ENCODE measurements around the gene MACO1. TPM values are rescaled to one million over a fixed set of nuclear protein-coding genes. Genes with fewer than 3 reads are reported as not detected.

MACO1 gene
- 21.9 and 28.4 TPM in 2 replicates for total RNA-seq

DNA sequence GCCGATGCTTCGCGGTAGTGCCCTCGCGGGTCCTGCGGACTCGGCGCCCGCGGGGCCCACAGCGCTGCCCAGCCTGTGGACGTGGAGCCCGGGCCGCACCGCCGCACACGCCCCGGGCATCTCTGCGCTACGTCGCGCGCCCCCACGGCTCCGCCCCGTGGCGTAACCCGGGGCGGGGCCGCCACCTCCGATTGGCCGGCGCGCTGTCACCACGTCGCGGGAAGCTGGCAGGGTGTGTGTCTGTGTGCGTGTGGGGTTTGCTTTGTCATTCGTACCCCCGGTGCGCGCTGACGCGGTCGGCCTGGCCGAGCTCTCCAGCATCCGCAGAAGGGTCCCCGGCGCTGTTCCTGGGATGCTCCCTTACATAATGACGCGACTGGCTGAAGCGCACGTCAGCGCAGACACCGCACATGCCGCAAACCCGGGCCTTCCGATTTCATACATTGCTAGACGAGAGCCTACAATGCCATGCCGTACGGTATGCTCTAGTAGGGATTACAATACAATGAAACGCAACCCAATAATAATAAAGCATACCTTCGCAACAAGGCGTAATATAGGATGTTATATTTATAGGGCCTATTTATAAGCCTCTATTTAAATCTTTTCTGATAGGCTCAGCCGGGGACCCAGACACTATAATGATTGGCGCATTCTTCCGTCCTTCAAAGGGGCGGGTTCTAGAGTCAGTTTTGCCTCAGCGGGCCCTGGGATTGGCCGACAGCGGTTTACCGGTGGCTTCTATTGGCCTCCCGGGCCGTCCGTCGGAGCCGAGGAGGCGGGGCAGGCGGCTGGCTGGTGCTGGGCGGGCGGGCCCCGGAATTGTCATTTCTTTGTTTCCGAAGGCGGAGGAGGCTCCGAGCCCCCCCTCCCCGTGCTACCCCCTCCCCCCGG is at the start of gene MACO1:
MACO1 (plus strand) TSS at position 825 of the 894 bp plus-strand sequence. CDS start 202 bp downstream, outside the sequence.

GRCh38 chr1:25420715-25421114 is 10.0 kb upstream of the MACO1 start, which contains the start of gene RHCE:
Gene RHCE (minus strand): TSS chr1:25420825. CDS start chr1:25420786, 39 bp downstream.

DNA sequence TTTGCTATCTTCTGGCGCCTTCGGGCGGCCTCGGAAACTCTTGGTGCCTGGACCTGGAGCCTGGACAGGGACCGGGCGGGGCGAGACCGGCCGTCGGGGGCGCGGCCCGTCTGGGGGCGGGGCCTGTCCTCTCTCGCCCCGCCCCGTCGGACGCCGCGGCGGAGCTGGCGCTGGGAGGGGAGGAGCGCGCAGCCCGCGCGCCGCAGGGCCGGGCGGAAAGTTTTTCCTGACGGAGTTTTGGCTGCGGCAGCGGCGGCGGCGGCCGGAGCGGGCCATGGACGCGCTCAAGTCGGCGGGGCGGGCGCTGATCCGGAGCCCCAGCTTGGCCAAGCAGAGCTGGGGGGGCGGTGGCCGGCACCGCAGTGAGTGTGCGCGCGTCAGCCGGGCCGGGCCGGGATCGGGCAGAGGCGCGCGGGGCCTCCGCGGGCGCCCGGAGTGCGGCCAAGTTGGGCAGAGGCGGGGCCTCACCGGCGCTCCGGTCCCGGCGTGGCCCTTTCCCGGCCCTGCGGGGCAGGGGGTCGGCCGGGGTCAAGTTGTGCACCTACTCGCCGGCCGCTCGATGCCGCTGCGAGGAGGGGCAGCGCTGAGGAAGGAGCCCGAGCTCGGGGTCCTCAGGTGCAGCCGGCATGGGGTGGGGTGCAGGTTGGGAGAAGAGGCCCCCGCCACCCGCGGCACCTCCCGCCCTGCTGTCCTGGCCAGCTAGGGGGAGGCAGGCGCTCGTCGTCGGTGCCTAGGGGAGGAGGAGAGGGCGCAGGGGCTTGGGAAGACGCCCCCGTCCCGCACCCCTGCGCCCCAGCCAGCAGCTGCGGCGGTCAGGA is 112.9 kb downstream of the MACO1 start, which contains the start of gene LDLRAP1:
LDLRAP1 (plus strand) TSS at position 182 of the 818 bp plus-strand sequence; CDS start at position 275, 93 bp downstream.

Other genes starting within 250 kb of the MACO1 start
- 19.2 and 45.5 TPM in 2 replicates for gene SYF2, start 198.4 kb upstream of the MACO1 start, total RNA-seq
- gene RSRP1, start 183.4 kb upstream of the MACO1 start, total RNA-seq = 94.1 and 98.5 TPM in 2 replicates
- not detected in 2 replicates for gene RHD, start 158.4 kb upstream of the MACO1 start, total RNA-seq
- gene TMEM50A, start 92.6 kb upstream of the MACO1 start, total RNA-seq = 89.9 and 107 TPM in 2 replicates
- gene RHCE, start 10.1 kb upstream of the MACO1 start, total RNA-seq = 0.14 and 0.66 TPM in 2 replicates
- gene LDLRAP1, start 112.7 kb downstream of the MACO1 start, total RNA-seq = 18.8 and 22.5 TPM in 2 replicates
- 0.14 and 1.3 TPM in 2 replicates for gene MAN1C1, start 185.9 kb downstream of the MACO1 start, total RNA-seq

Measured in placental pericyte (primary cell).